HL-60/S4 treated with retinoic acid at 250 ng/mL for 4 days and 3 days (cell line): ENCODE data around the gene FKBP1A.

ENCODE experiments used
- in situ Hi-C: fragments of 300-500 bp; cut with MboI; formaldehyde crosslinking; loops from 2 replicates; pipeline ENCODE4 v1.7.0; 2022; ENCODE audit warnings: low sequenced_read_pairs

FKBP1A gene

DNA sequence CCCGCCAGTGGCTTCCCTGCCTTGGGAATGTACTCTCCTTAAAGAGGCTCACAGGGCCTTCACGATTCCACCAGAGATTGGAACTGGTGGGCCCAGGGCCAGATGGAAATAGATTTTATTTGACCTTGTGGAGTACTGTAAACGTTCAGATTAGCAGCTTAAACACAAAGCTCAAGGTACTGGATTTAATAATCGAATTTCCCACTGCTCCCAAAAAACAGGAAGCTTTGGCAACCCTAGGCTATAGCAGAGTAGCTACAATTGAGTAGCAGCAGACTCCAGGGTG, 71.3 kb downstream of the FKBP1A start:
- in situ Hi-C loops: no loop called here

DNA sequence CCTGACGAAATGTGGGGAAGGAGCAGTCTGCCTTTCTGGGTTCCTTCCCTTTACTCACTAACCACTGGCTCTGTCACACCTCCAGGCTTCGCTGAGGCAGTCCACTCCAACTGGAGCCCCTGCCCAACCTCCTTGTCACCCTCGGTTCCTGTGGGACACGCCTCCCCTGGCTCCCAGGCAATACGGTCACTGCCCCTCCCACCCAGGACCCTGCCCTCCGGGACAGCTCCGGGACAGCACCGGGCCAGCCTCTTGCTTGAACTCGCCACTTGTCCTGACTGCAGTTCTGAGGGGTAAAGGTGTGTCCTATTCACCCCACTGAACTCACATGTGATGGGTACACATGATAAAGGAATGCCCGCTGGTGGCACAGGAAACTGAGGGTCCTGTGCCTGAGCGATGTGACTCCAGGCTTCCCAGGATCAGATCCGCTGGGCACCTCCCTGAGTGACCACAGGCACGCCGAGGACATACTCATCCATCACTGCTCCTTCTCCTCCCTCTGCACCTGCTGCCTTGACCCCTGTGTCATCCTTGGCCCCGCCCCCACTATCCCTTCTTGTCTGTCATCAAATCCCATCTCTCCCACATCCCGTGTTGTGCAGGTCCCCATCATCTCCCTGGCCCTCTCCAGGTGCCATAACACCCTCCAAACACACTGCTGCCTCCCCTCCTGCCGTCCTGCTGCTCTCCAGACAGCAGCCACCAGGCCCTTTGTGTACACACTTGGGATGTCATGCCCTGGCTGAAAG, 71.8 kb downstream of the FKBP1A start:
- in situ Hi-C loops: no loop called here

DNA sequence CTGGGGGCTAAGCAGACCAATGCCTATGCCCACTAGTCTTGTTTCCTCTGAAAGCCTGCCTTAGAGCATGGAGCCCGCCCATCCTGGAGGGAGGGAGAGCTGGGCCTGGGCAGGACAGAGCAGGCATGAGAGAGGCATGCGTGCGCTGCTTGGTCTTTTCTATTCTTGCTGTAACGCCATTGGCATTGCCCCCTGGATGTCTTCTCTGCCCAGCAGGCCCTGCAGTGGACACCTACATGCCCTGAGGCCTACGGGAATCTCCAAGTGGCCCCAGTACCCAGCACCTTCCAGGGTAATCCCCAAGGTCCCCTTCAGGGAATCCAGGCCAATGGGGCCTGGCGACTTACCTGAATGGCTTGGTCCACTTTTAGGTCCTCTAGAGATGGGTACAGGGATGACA, 72.8 kb downstream of the FKBP1A start:
- in situ Hi-C loops: no loop called here

DNA sequence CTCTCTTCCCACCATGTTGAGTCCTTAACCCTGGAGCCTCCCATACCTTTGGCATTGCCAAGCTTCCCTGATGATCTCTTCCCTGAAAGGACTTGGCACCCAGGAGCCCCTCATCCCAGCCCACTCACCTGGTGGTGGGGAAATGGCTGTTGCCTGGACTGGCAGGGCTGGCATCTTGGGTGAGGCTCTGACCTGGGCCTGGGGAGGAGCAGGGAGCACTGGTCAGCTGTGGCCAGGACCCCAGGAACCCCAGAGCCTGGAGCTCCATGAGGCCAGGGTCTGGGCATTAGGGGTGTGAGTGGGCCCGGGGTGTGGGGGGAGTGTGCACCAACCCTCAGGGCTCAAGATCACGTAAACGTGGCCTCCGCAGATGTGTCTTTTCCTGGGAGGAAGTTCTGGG, 73.4 kb downstream of the FKBP1A start:
- in situ Hi-C loops: loop anchor here (10.0 kb wide), 1 partner anchor 115 kb away; no protein-coding TSS in a partner anchor

DNA sequence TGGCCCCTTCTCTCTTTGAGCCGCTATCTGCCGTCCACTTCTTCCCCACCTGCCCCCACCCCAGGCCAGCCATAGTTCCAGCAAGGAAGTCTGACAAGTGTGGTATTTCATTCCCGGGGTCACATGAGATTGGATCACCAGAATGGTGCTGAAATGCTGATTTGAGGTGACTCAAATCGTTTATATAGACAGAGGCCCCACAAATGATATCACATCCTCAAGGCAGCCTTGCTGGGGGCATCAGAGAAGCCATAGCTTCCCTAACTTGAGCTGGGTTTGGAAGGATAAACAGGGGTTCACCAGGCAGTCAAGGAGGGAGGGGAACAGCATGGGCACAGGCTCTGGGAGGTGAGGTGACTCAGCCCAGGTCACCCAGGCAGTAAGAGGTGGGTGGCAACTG, 73.8 kb downstream of the FKBP1A start:
- in situ Hi-C loops: loop anchor here (10.0 kb wide), 1 partner anchor 116 kb away; no protein-coding TSS in a partner anchor
